HG02763 (cell line): Measurements from ENCODE around the gene STARD13.
A peak's percentile ranks its signal among the peaks of the same experiment; 100 is the strongest.

ENCODE experiments used
- ATAC-seq: cut with Tn5 transposase; IDR thresholded peaks from one replicate; pipeline ENCODE4 v1.9.1; 2021; ENCODE audit warnings: mild to moderate bottlenecking, moderate library complexity; ENCODE audit not compliant: unreplicated experiment

STARD13 gene

DNA sequence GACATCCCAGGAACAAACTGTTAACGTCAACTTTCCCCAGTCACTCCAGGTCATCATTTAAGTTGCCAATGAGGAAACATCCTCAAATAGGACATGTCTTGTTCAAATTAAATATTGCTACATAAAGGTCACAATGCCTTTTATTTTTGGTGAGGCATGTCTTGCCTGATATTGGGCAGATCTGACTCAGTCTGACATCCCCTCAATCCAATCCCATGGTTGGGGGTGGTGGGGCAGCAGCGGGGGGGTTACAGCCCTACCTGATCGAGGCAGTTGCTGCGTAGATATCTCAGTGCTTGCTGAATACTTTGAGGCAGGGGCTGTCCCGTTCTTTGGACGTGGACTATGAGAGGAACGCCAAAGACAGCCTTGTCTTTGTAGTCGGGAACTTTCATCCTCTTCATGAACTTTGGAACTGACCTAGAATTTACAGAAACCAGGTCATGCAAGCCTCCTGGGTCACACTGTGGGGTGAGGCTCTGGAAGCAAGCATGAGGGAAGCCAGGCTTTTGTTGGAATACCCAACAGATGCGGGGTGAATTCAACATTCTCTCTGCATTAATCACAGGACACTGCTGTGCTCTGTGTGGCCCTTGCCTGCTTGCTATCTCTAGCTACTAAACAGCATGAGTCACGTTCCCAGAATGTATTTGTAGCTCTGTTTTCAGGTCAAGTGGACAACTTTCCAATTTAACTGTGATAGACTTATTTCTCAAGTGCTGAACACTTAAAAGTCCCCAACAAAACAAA lies 159.6 kb downstream of the STARD13 start:
- no peak for ATAC-seq

- ATAC-seq = no peak
Observed at GRCh38 chr13:33123066-33123859, 162.3 kb downstream of the STARD13 start.

DNA sequence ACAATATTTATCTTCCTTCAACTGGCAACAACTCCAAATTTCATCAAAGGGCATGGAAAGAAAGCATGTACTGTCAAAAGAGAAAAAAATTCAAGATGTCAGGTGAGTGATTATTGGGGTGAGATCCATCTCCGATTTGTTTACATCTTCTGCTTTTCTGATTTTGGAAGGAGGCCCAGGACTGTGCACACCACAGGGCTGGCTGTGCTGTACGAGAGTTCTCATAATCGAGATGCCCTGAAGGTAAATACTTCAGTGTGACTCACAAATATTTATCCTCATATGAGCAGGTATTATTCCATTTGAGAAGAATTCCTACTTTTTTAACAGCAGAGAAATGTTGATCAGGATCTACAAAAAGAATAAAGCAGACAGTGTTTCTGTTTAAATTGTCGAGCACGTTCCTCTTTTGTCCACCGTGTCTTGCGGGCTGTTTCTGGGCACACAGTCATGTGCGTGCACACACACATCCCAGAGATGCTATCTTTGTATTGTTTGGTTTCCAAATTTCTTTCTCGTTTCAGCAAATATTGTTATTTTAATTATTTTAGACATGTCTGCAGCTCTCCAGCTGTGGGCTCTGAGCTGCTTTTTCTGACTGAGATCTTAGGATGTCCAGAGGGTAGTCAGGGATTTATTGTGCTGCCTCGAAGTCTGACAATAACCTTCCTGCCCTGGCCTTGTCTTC lies 165.6 kb downstream of the STARD13 start:
- ATAC-seq = no peak

GRCh38 chr13:33119022-33119781 lies 166.4 kb downstream of the STARD13 start:
- ATAC-seq = no peak

- ATAC-seq = no peak
Observed at GRCh38 chr13:33116321-33117010, 169.1 kb downstream of the STARD13 start.

GRCh38 chr13:33115274-33115673 lies 170.3 kb downstream of the STARD13 start:
- ATAC-seq = no peak

DNA sequence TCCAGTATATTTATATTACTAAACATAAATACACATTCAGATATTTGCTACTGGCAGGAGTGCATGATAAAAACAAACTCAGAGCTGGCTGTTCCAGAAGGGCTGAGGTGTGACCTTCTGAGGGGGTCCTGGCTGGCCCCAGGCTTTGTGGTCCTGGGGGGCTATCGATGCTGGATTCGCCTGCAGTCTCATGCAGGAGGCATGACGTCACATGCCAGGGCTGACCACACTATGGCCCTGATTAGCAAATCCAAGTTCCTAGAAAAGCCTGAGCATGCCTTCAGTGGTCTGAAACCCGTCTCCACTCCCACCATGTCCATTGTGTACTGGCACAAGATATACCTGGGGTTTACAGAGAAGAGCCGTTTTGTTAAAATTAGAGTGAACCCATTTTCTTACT lies 171.4 kb downstream of the STARD13 start:
- no peak for ATAC-seq

DNA sequence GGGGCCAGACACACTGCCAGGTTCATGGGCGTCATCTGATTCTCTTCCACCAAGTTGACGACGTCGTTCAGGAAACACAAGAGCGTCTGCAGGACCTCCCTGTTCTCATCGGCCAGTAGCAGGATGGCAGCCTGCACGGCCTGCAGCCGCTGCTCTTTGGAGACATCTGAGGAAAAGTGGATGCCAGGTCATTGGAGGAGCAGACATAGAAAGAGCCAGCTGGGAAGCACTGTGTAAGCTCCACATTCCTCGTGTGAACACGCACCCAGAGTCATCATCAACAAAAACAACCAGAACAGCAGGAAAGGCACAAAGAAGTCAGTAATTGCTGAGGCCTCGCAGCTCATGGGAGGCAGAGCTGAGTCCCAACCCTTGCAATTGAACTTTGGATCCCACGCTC lies 172.8 kb downstream of the STARD13 start:
- no peak for ATAC-seq

GRCh38 chr13:33111414-33112110 lies 174.0 kb downstream of the STARD13 start:
- ATAC-seq = peak; percentile 1

- peak; percentile 46 for ATAC-seq
Observed at GRCh38 chr13:33110713-33111413, 174.7 kb downstream of the STARD13 start.

DNA sequence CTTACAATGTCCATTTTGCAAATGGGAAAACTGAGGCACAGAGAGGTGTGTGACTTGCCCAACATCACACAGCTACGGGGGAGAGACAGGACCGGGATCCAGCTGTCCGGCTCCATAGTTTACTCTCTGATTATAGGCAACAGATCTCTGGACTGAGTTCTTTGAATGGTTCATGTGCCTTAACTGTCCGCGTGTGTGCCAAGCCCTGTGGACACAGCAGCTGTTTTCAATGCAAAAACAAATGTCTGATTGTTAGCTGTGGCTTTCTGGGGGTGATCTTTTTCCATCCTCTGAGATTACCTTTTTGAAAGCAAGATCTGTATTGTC lies 175.2 kb downstream of the STARD13 start:
- ATAC-seq = no peak

DNA sequence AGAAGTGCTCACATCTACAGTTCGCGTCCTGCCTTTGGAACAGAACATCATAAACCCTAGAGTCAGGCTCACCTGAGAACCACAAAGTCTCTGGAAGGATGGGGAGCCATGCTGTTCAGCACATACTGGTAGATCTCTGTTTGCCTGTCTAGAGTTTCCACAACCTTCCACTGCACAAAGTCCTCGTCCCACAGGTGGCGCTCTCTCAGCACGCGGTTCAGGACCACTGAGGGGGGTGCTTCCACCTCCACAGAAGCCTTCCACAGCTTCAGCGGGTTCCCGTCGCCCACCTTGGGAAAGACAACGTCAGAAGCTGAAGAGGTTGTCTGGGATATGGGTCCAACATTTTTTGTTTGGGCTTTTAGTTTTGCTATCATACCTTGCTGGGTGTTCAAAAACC lies 175.8 kb downstream of the STARD13 start:
- no peak for ATAC-seq

GRCh38 chr13:33109271-33109697 lies 176.3 kb downstream of the STARD13 start:
- peak; percentile 33 for ATAC-seq

DNA sequence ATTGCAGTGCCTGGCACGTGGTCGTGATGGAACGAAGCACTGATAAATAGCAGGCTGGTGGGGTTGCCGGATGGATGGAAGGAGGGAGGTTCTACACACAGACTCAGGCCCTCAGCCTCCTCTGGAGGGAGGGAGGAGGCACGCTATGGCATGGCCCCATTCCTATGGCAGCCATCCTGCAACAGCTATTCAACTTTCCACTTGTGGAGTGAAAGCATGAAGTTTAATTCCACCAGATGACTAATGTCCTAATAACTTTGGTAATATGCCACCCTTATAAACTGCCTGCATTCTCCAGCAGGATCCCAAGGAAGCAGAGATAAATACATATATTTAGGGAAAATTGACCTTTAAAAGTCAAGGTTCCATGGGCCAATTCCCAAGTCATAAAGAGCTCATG lies 176.9 kb downstream of the STARD13 start:
- no peak for ATAC-seq

DNA sequence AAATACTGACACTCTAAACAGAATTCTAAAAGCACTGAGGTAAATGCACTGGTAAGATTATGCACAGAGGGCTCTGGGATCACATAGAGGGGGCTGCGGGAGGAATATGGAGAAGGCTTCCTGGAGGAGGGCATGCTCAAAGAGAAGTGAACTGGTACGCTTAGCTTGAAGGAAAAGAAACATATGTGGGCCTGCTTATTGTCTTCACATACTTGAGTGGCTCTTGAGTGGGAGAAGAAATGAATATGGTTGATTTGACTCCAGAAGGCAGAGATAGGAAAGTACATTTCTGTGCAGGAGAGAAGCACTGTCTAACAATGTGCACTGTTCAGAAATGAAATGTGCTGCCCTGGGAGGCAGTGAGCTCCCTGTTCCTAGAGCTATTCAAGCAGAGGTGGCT lies 178.2 kb downstream of the STARD13 start:
- no peak for ATAC-seq

DNA sequence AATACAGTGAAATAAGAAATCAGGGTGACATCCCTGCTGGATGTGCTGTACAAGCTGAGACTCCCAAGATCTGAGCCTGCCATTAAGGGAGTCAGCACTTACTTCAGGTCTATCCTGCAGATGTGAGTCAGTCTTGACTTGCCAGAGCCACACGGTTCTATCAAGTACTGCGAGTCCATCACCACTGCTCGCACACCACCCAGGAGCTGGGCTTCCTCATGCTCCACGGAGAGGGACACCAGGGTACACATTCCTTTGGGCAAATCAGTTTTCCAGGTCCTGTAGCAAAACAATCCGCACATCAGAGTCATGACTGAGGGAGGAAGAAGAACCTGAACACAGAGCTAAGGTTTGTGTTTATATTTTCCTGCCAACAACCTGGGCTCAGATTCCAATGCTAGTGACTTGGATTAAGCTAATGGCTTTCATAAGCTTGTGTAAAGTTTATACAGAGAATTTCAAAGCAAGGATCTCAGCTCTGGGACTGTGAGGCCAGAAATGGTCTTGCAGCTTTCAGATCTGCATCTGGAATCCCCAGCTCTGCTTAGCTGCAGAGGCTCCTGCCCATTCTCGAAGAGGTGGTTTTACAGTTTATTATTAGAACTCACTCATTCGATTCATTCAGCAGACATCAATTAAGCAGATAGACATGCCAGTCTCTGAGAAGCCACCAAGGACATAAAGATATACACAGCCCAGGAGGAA lies 178.7 kb downstream of the STARD13 start:
- ATAC-seq = no peak

- no peak for ATAC-seq
Observed at GRCh38 chr13:33105387-33106005, 180.1 kb downstream of the STARD13 start.

DNA sequence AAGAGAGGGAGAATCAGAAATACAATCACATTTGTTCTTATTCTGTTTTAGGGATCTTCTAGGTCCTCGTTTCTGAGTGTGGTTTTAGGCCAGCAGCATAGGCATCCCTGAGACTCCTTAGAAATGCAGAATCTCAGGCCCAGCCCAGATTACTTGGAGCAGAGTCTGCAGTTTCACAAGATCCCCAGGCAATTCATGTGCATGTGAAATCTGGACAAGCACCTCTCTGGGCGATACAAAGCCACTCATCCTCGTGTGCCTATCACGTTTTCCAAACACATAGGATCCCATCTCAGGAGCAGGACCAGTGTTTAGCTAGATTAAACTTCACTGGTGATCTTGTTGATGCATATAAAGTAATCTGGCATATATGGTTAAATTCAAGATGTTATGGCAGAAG lies 182.1 kb downstream of the STARD13 start:
- no peak for ATAC-seq
